Esophagus (tissue), 2 donors: Measurements from ENCODE around the gene ABCA7. TPM values are rescaled to one million over a fixed set of nuclear protein-coding genes. Genes with fewer than 3 reads are reported as not detected.

Experiments
- H3K27ac ChIP-seq, 2 donors: one replicate each; pipeline ENCODE4 v1.5.1; 2013; ENCODE audit warnings: low read depth in 2 of 2, mild to moderate bottlenecking in 2 of 2, inconsistent platforms in 1 of 2, low read length in 1 of 2, moderate library complexity in 1 of 2
- H3K27me3 ChIP-seq, 2 donors: one replicate each; pipeline ENCODE4 v1.6.1; 2013; ENCODE audit warnings: low read length in 2 of 2, control low read depth in 1 of 2, mild to moderate bottlenecking in 1 of 2; ENCODE audit not compliant: insufficient read depth in 2 of 2, control insufficient read depth in 1 of 2
- H3K36me3 ChIP-seq, 2 donors: one replicate each; pipeline ENCODE4 v1.6.1; 2013; ENCODE audit warnings: low read length in 1 of 2; ENCODE audit not compliant: control insufficient read depth in 2 of 2, insufficient read depth in 2 of 2
- H3K4me1 ChIP-seq, 2 donors: one replicate each; pipeline ENCODE4 v1.6.1; 2013; ENCODE audit warnings: low read length in 1 of 2; ENCODE audit not compliant: control insufficient read depth in 2 of 2, insufficient read depth in 2 of 2
- H3K4me3 ChIP-seq, 2 donors: one replicate each; pipeline ENCODE4 v1.5.1; 2013; ENCODE audit warnings: low read length in 2 of 2, mild to moderate bottlenecking in 2 of 2, low read depth in 1 of 2, moderate library complexity in 1 of 2
- H3K9me3 ChIP-seq, 2 donors: one replicate each; pipeline ENCODE4 v1.6.1; 2013; ENCODE audit warnings: mild to moderate bottlenecking in 2 of 2, low read depth in 1 of 2, low read length in 1 of 2, moderate library complexity in 1 of 2; ENCODE audit not compliant: control insufficient read depth in 2 of 2, insufficient read depth in 1 of 2
- WGBS, 2 donors: extraction: QIAGEN DNeasy Blood & Tissue Kit; methylation state at CpG; one replicate each; pipeline ENCODE4 v1.1.7; 2013; 5-methylcytosine and 5-hydroxymethylcytosine counted together
- polyA plus RNA-seq, 2 donors: library from polyadenylated mRNA; stranded (reverse); fragments of 200-250 nt; gene quantifications; one replicate each; pipeline ENCODE4 v1.2.3, GENCODE V29; 2013
- donor health status: healthy with polysubstance abuse.
- donor health status: Bipolar disorder and iron deficiency.

ABCA7 gene
- polyA plus RNA-seq, 2 donors: 11.4 to 26.4 TPM

GRCh38 chr19:1063030-1063908 lies 23.4 kb downstream of the ABCA7 start:
- H3K27me3 ChIP-seq: peaks cover 0 to 5% of the 10 kb centered on the region in 2 donors

DNA sequence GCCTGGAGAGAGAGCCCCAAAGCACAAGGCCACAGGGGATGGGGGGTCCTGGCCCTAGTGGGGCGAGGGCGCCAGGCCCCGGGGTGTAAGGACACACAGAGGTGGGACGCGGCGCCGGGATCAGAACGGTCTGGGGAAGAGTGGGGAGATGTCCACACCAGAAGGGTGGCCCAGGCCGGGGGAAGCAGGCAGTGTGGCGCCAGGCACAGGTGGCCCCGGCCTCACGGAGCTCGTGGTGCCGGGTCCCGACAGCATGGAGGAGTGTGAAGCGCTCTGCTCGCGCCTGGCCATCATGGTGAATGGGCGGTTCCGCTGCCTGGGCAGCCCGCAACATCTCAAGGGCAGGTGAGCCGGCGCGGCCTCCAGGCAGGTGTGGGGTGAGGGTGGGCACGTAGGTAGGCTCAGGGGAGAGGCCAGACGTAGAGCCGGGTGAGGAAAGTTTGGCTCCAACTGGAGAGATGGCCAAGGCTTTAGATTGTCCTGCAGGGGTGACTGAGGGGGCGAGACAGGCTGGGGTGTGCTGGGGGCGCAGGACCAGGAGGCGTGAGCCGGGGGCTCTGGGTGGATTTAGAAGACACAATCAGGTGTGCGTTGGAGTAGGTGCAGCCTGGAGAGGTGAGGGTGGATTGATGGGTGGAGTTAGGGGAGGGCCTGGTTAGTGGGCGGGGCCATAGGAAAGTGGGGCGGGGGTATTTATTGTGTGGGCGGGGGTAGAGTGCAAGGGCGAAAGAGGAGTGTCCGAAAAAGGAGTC lies 24.2 kb downstream of the ABCA7 start:
- H3K36me3 ChIP-seq: peaks cover 0 to 2% of the 10 kb centered on the region in 2 donors
- H3K9me3 ChIP-seq: no peaks in the 10 kb centered on the region
- H3K27ac ChIP-seq: no peak overlapping the region
- WGBS, 2 donors: 62 to 84% methylated on average over 37 of the region's 37 CpGs
- H3K27me3 ChIP-seq: peaks cover 0 to 5% of the 10 kb centered on the region in 2 donors
- H3K4me3 ChIP-seq: no peak overlapping the region
- H3K4me1 ChIP-seq: peaks cover 5 to 8% of the 10 kb centered on the region in 2 donors

More at GRCh38 chr19:1063030-1063908, 23.4 kb downstream of the ABCA7 start:
- no peak overlapping the region for H3K27ac ChIP-seq
- WGBS, 2 donors: 82 to 92% methylated on average over 37 of the region's 37 CpGs
- no peak overlapping the region for H3K4me3 ChIP-seq
- peaks cover 0 to 7% of the 10 kb centered on the region in 2 donors for H3K36me3 ChIP-seq
- peaks cover 6 to 7% of the 10 kb centered on the region in 2 donors for H3K9me3 ChIP-seq
- H3K4me1 ChIP-seq: peaks cover 5 to 8% of the 10 kb centered on the region in 2 donors

GRCh38 chr19:1064661-1065605 lies 25.0 kb downstream of the ABCA7 start:
- WGBS, 2 donors: 11 to 12% methylated on average over 49 to 60 of the region's 60 CpGs
- Histone ChIP-seq H3K27me3 (peaks cover 0 to 5% of the 10 kb centered on the region in 2 donors), H3K4me1 (peaks cover 5 to 8% of the 10 kb centered on the region in 2 donors), H3K36me3 (peaks cover 0 to 2% of the 10 kb centered on the region in 2 donors), H3K9me3 (no peaks in the 10 kb centered on the region), H3K27ac (no peak overlapping the region), H3K4me3 (no peak overlapping the region)

GRCh38 chr19:1065606-1066109 lies 25.8 kb downstream of the ABCA7 start:
- Histone ChIP-seq H3K9me3 (no peaks in the 10 kb centered on the region), H3K27ac (no peak overlapping the region), H3K4me1 (peaks cover 5 to 9% of the 10 kb centered on the region in 2 donors), H3K27me3 (peaks cover 0 to 5% of the 10 kb centered on the region in 2 donors), H3K4me3 (no peak overlapping the region), H3K36me3 (peaks cover 0 to 2% of the 10 kb centered on the region in 2 donors)
- 54 to 56% methylated on average over 17 of the region's 17 CpGs for WGBS, 2 donors

DNA sequence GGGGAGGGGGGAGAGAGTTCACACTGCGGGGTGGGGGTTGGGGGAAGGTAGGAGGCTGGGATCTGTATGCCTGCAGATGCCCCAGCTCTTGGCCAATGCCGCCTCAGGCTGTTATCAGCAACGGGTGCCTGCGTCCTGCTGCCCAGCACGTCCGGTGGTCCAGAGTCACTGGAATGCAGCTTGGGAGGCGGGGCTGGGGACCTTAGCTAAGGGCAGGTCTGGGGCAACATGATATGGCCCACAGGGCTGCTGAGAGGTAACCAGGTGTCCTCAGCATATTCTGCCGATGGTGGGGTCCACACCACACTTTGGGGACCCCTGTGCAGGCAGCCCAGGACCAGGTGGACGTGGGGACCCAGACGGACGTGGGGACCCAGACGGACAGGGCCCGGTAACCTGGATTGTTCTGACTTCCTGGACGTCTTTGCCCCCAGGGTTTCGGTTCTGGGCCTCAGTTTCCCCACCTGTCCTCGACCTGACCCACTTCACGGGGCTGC lies 26.4 kb downstream of the ABCA7 start:
- 37 to 43% methylated on average over 17 of the region's 17 CpGs for WGBS, 2 donors
- Histone ChIP-seq H3K4me3 (no peak overlapping the region), H3K27ac (no peak overlapping the region), H3K36me3 (peaks cover 0 to 2% of the 10 kb centered on the region in 2 donors), H3K9me3 (no peaks in the 10 kb centered on the region), H3K4me1 (peaks cover 8 to 11% of the 10 kb centered on the region in 2 donors), H3K27me3 (peaks cover 0 to 5% of the 10 kb centered on the region in 2 donors)

- H3K9me3 ChIP-seq: no peaks in the 10 kb centered on the region
- H3K27ac ChIP-seq: peak within 1 kb of the TSS; percentile 39
- 3% methylated on average over 54 to 61 of the region's 61 CpGs for WGBS, 2 donors
- peaks cover 8 to 11% of the 10 kb centered on the region in 2 donors for H3K4me1 ChIP-seq
- H3K4me3 ChIP-seq: peak within 1 kb of the TSS; percentile 17 to 56
- peaks cover 0 to 5% of the 10 kb centered on the region in 2 donors for H3K27me3 ChIP-seq
- no peaks in the 10 kb centered on the region for H3K36me3 ChIP-seq
Measured at GRCh38 chr19:1066748-1067340, 26.9 kb downstream of the ABCA7 start, which contains the start of gene ARHGAP45. Gene ARHGAP45, plus strand, starts transcription at chr19:1067167. Its CDS starts 239 bp downstream, at chr19:1067406.

DNA sequence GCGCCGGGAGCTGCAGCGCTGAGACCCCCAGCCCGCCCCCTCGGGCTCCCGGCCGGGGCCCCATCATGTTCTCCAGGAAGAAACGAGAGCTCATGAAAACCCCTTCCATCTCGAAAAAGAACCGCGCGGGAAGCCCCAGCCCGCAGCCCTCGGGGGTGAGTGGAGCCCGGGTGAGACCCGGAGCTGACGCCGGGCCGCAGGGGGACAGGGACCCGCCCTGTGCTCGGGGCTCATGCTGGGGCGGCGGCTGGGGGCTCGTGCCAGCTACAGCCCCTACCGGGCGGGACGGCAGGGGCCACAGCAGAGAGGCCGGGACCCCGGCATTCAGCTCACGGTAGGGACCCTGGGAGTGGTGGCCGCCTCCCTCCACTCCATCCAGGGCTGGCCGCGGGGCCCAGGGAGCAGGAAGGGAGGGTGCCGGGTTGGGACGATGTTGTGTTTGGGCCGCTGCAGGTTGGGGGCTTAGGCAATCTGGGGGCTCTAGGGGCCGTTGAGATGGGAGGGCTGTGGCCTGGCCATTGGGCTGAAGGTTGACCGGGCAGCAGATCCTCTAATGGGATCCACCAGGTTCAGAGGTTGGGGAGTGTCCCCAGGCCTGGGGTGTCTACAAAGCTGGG lies 27.5 kb downstream of the ABCA7 start:
- 4% methylated on average over 37 to 38 of the region's 38 CpGs for WGBS, 2 donors
- H3K27me3 ChIP-seq: peaks cover 0 to 5% of the 10 kb centered on the region in 2 donors
- H3K27ac ChIP-seq: peak overlapping the region; percentile 39
- peaks cover 8 to 10% of the 10 kb centered on the region in 2 donors for H3K4me1 ChIP-seq
- no peaks in the 10 kb centered on the region for H3K9me3 ChIP-seq
- peak overlapping the region; percentile 17 to 56 for H3K4me3 ChIP-seq
- H3K36me3 ChIP-seq: no peaks in the 10 kb centered on the region
